ENCODE data around the gene C21orf91. TPM values are rescaled to one million over a fixed set of nuclear protein-coding genes. Genes with fewer than 3 reads are reported as not detected.

C21orf91 gene
- total RNA-seq, 4 donors from 2014 or later = 3.6 to 14.2 (median 9.5) TPM

GRCh38 chr21:17795146-17796036, 23.8 kb downstream of the C21orf91 start:
- Histone ChIP-seq H3K27ac (no peak overlapping the region), H3K36me3 (peaks cover 0 to 9% (median 0%) of the 10 kb centered on the region in 3 donors), H3K4me3 (no peak overlapping the region), H3K9me3 (no peaks in the 10 kb centered on the region), H3K27me3 (no peaks in the 10 kb centered on the region), H3K4me1 (peaks cover 0 to 48% (median 0%) of the 10 kb centered on the region in 4 donors)
- TF ChIP-seq CTCF (IDR thresholded peaks at IDR 0.05) (no peak), EP300 (IDR thresholded peaks at IDR 0.05) (no peak), POLR2A (IDR thresholded peaks at IDR 0.05) (no peak)
- WGBS, 2 donors = 88 to 91% methylated on average over 6 of the region's 6 CpGs
- no peak for DNase-seq (ENCODE audit: low spot score in 2 of 2)

- H3K4me3 ChIP-seq = no peak overlapping the region
- peak overlapping the region in 3 of 4 donors; percentile 45 to 77 (median 73) for H3K27ac ChIP-seq
Observed at GRCh38 chr21:17794518-17795145, 24.5 kb downstream of the C21orf91 start.

GRCh38 chr21:17793246-17794123, 25.7 kb downstream of the C21orf91 start:
- Histone ChIP-seq H3K27ac (peak overlapping the region in 3 of 4 donors; percentile 45 to 77 (median 73)), H3K36me3 (peaks cover 0 to 9% (median 0%) of the 10 kb centered on the region in 3 donors), H3K9me3 (no peaks in the 10 kb centered on the region), H3K27me3 (no peaks in the 10 kb centered on the region), H3K4me1 (peaks cover 0 to 38% (median 0%) of the 10 kb centered on the region in 4 donors), H3K4me3 (peak overlapping the region; percentile 13 to 42 (median 20))
- TF ChIP-seq POLR2A (IDR thresholded peaks at IDR 0.05) (no peak), EP300 (IDR thresholded peaks at IDR 0.05) (peak in 1 of 2 donors; percentile 15)
- WGBS, 2 donors = 53 to 56% methylated on average over 9 of the region's 9 CpGs
- DNase-seq (ENCODE audit: low spot score in 2 of 2) = no peak

More at GRCh38 chr21:17794518-17795145, 24.5 kb downstream of the C21orf91 start:
- 80 to 84% methylated on average over 4 of the region's 4 CpGs for WGBS, 2 donors
- Histone ChIP-seq H3K36me3 (peaks cover 0 to 9% (median 0%) of the 10 kb centered on the region in 3 donors), H3K4me1 (peaks cover 0 to 48% (median 0%) of the 10 kb centered on the region in 4 donors), H3K27me3 (no peaks in the 10 kb centered on the region), H3K9me3 (no peaks in the 10 kb centered on the region)
- TF ChIP-seq CTCF (IDR thresholded peaks at IDR 0.05) = no peak
- TF ChIP-seq POLR2A (IDR thresholded peaks at IDR 0.05) = no peak
- no peak for TF ChIP-seq EP300 (IDR thresholded peaks at IDR 0.05)
- DNase-seq (ENCODE audit: low spot score in 2 of 2) = no peak

- H3K27me3 ChIP-seq = no peaks in the 10 kb centered on the region
- DNase-seq (ENCODE audit: low spot score in 2 of 2) = no peak
- H3K36me3 ChIP-seq = peaks cover 0 to 46% (median 0%) of the 10 kb centered on the region in 3 donors
- H3K4me1 ChIP-seq = peaks cover 0 to 13% (median 0%) of the 10 kb centered on the region in 4 donors
- WGBS, 2 donors = 79% methylated on average over 3 of the region's 3 CpGs
- no peaks in the 10 kb centered on the region for H3K9me3 ChIP-seq
- H3K4me3 ChIP-seq = no peak overlapping the region
- no peak overlapping the region for H3K27ac ChIP-seq
- TF ChIP-seq EP300 (IDR thresholded peaks at IDR 0.05) (no peak), CTCF (IDR thresholded peaks at IDR 0.05) (no peak)
Observed at GRCh38 chr21:17789656-17790055, 29.5 kb downstream of the C21orf91 start.

- TF ChIP-seq POLR2A (IDR thresholded peaks at IDR 0.05) = no peak
- DNase-seq (ENCODE audit: low spot score in 2 of 2) = no peak
- no peak overlapping the region for H3K4me3 ChIP-seq
- H3K4me1 ChIP-seq = peaks cover 0 to 8% (median 0%) of the 10 kb centered on the region in 4 donors
- 46 to 70% methylated on average over 3 of the region's 3 CpGs for WGBS, 2 donors
- H3K36me3 ChIP-seq = peaks cover 0 to 47% (median 0%) of the 10 kb centered on the region in 3 donors
- no peak overlapping the region for H3K27ac ChIP-seq
- no peaks in the 10 kb centered on the region for H3K27me3 ChIP-seq
- no peaks in the 10 kb centered on the region for H3K9me3 ChIP-seq
Observed at GRCh38 chr21:17789069-17789468, 30.1 kb downstream of the C21orf91 start.

Data from tibial nerve (tissue), 4 donors.